Stimulated activated CD4-positive, alpha-beta T cell treated with anti-CD3 and anti-CD28 coated beads, Interleukin-1b, Interleukin-23, amount 100 ng/mL, for 24 hours (primary cell): ENCODE results near the gene A1CF.
"Not testable (repeated sequence)": the region's sequence is repeated elsewhere in the genome, so short reads cannot be mapped to it uniquely, and the experiment has no call there.

Source experiments
- DNase-seq, 4 experiments: peaks; one replicate each; pipeline ENCODE4 v3.0.0-alpha.2; 2020; ENCODE audit warnings: low read depth in 4 of 4, low spot score in 1 of 4

Gene A1CF

GRCh38 chr10:50788951-50789945 is 96.2 kb downstream of the A1CF start:
- no peak for DNase-seq

GRCh38 chr10:50787962-50788361 is 97.5 kb downstream of the A1CF start:
- not testable (repeated sequence) for DNase-seq

- DNase-seq = not testable (repeated sequence)
Measured at GRCh38 chr10:50782017-50782416, 103.4 kb downstream of the A1CF start.

- DNase-seq = not testable (repeated sequence)
Measured at GRCh38 chr10:50780036-50780435, 105.4 kb downstream of the A1CF start.

GRCh38 chr10:50774868-50775267 is 110.6 kb downstream of the A1CF start:
- not testable (repeated sequence) for DNase-seq

GRCh38 chr10:50772042-50772441 is 113.4 kb downstream of the A1CF start:
- not testable (repeated sequence) for DNase-seq

GRCh38 chr10:50766774-50767513 is 118.5 kb downstream of the A1CF start:
- DNase-seq = not testable (repeated sequence)
